KG1 (cell line): ENCODE measurements around the gene VSIG4.
"Not testable (repeated sequence)": the region's sequence is repeated elsewhere in the genome, so short reads cannot be mapped to it uniquely, and the experiment has no call there.

Experiments
- DNase-seq: peaks from one replicate; lab custom pipeline; 2025; lab: John Stamatoyannopoulos, UW

The VSIG4 gene

GRCh38 chrX:65977161-65977560 lies 62.7 kb downstream of the VSIG4 start:
- not testable (repeated sequence) for DNase-seq

DNA sequence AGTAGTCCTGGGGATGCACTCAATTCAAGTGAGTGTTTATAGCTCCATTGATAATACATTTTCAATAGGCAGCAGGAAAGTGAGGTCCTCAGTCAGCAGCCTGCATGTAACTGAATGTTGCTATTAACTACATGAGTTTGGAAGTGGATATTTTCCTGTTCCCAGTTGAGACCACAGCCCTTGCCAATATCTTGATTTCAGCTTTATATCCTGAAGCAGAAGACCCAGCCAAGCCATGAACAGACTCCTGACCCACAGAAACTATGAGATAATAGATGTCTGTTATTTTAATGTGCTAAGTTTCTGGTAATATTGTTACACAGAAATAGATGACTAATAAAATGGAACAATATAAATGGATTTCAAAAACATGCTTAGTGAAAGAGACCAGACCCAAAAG lies 63.7 kb downstream of the VSIG4 start:
- DNase-seq = no peak

DNA sequence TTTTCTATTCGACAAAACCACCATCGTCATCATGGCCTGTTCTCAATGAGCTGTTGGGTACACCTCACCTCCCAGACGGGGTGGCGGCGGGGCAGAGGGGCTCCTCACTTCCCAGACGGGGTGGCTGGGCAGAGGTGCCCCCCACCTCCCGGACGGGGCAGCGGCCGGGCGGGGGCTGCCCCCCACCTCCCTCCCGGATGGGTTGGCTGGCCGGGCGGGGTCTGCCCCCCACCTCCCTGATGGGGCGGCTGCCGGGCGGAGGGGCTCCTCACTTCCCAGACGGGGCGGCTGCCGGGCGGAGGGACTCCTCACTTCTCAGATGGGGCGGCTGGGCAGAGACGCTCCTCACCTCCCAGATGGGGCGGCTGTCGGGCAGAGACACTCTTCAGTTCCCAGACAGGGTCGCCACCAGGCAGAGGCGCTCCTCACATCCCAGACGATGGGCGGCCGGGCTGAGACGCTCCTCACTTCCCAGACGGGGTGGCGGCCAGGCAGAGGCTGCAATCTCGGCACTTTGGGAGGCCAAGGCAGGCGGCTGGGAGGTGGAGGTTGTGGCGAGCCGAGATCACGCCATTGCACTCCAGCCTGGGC lies 64.6 kb downstream of the VSIG4 start:
- not testable (repeated sequence) for DNase-seq
